Activated T-cell treated with anti-CD3 and anti-CD28 coated beads, Interleukin-2, amount 50 U/mL, for 48 hours (primary cell): Measurements from ENCODE around the gene FAF1.
"Not testable (repeated sequence)": the region's sequence is repeated elsewhere in the genome, so short reads cannot be mapped to it uniquely, and the experiment has no call there.

Experiments used
- DNase-seq, 2 experiments: peaks; one replicate each; pipeline ENCODE4 v3.0.0-alpha.2; 2020

FAF1 gene

DNA sequence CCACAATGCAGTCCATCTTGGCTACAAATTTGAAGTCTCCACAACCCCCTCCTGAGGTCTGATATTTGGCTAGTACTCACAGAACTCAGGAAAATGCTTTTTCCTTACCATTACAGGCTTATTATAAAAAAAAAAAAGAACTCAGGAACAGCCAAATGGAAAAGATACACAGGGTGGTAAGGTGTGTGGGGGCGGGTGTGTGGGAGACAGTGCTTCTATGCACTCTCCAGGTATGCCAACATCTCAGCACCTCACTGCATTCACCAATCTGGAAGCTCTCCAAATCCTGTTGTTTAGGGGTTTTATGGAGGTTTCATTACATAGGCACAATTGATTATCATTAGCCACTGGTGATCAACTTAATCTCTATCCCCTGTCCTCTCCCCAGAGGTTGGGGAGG lies 126.9 kb downstream of the FAF1 start:
- DNase-seq: no peak

DNA sequence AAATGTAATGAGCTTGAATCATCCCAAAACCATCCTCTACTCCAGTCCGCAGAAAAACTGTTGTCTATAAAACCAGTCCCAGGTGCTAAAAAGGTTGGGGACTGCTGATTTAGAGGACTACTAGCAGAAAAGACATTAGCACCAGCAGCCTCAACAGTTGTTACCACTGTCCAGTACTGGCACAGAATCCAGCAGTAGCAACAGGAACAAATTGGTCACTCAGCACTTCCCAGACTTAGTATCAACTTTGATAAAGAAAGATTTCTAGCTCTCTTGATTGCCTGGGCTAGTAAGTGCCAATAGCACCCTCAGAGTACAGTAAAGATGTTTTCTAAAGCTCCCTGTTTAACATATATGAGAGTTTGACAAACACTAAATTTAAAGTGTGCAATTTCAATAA lies 127.9 kb downstream of the FAF1 start:
- DNase-seq: no peak

DNA sequence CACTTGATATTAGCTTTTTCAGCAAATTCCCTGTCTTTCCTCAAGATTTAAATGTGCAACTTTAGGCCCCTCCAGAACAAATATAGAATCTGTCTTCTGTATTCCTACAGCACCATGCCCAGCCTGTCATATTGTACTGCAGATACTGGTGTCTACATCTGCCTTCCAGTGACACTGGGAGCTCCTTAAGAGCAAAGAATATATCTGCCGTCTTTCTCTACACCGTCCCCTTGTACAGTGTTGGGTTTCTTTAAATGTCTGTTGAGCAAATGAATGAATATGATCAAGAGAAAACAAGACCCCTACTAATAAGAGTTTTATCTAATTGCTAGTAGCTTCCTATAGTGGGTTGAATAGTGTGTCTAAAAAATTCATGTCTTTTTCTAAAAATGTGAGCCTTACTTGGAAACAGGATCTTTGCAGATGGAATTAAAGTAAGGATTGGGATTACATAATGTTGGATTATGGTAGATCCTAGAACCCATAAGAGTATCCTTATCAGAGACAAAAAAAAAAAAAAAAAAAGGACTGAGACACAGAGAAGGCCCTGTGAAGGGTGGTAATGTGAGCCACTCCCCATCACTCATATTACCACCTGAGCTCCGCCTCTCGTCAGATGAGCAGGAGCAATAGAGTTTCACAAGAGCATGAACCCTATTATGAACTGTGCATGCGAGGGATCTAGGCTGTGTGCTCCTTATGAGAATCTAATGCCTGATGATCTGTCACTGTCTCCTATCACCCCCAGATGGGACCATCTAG lies 128.6 kb downstream of the FAF1 start:
- no peak for DNase-seq

DNA sequence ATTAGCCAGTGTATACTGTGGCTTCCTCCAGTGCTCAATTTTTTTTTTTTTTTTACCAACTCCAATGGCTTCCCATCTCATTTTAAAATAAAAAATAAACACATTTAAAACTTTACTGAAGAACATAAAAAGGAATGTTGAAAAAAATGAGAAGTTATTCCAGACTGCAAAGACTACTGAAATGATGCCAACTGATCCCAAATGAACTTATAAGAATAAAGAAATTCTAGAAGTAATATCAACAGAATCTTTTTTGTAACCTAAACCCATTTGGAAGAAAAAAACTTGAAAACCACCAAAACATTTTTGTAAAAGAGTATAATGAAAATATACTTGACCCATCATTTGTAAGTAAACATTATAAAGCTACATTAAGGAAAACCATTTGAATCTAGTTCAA lies 129.4 kb downstream of the FAF1 start:
- no peak for DNase-seq

DNA sequence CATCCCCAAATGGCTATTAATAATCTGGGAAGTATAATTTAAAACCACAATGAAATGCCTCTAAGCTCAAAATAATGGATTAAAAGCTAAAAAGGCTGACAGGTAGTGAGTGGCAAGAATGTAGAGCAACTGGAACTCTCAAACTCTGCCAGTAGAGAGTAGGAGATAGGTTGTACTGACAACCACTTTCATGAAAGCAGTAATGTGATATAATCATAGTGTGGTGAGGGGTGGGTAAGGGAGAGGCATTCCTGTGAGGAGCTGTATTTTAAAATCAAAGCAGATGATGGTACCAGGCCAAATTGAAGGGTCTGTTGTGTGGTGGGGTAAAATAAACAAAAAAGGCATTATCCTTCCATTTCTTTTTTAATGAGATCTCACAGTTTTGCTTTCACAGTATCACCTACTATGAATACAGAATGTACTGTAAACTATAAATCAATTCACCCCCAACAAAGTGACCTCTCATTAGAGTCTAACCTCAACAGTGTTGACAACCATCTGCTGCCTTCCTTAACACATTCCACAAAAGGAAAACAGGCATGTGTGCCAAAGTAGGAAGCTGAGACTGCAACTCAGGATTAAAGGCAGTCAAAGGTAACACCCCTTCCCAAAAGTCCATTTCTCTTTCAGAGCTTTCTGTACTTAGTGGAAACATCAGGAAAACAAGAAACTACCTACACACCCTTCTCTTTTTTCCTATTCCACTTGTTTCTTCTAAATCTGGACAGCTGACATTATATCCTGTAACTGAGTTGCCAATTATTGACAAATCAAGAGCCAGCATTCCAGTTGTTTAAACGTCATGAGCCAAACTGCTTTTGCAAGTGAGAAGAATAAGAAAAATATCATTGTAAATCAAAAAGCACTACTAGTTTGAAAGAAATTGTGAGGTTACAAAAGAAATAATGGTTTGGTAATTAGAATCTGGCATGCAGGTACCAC lies 130.8 kb downstream of the FAF1 start:
- no peak for DNase-seq

DNA sequence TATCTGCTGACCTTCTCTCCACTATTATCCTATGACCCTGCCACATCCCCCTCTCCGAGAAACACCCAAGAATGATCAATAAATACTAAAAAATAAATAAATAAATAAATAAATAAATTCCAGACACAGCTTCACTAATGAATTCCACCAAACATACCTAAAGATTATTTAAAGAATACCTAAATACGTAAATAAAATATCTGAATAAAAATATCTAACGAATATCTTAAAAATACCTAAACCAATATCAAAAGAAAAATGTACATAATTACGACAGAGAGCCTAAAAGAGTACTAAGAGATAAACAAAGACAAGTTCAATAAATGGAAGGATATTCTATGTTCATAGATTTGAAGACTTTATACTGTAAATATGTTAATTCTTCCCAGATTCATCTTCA lies 132.5 kb downstream of the FAF1 start:
- DNase-seq: no peak

DNA sequence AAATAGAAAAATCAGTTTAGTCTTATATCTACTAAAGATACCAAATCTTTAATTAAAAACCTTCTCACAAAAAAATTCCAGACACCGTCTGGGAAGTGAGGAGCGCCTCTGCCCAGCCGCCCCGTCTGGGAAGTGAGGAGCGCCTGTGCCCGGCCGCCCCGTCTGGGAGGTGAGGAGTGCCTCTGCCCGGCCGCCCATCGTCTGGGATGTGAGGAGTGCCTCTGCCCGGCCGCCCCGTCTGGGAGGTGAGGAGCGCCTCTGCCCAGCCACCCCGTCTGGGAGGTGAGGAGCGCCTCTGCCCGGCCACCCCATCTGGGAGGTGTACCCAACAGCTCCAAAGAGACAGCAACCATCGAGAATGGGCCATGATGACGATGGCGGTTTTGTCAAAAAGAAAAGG lies 133.3 kb downstream of the FAF1 start:
- not testable (repeated sequence) for DNase-seq

DNA sequence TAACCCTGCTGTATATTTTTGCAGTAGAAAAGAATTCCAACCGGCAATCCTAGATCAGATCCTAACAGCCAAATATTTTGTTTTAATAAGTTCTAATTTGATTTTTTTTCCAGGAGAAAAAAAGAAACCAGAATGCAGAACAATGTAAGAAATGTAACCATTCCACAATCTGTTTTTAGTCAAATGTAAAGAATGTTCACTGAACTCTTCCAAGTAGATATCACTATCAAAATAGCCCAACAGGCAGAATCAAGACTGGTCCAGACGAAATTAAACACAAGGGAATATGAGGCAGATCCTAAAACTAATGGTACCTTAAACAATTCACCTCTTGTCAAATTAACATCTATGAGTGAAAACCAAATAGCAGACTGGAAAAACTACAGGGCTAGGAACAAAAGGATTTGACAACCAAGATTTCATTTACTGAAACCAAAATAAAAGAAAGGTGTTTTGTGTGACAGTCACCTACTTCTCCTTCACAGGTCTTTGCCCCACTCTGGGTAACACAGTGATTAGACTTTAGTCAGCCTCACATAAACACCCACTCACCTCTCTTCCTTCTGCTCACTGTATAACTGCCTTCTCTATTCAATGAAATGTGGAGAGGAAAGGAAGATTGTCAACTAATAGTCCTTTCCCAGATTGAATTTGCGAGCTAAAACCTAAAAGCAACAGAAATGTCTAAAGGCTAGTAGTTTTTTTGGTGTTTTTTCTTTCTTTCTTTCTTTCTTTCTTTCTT lies 137.9 kb downstream of the FAF1 start:
- no peak for DNase-seq

DNA sequence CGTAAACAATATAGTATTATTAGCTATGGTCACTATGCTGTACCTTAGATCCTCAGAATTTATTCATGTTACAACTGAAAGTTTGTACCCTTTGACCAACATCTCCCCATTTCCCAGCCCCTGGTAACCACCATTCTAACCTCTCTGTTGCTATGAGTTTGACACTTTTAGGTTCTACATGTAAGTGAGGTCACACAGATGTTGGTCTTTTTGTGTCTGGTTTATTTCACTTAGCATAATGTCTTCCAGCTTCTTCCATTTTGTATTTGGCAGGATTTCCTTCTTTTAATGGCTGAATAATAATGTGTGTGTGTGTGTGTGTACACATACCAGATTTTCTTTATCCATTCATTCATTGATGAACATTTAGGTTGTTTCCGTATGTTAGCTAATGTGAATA lies 139.5 kb downstream of the FAF1 start:
- DNase-seq: no peak

DNA sequence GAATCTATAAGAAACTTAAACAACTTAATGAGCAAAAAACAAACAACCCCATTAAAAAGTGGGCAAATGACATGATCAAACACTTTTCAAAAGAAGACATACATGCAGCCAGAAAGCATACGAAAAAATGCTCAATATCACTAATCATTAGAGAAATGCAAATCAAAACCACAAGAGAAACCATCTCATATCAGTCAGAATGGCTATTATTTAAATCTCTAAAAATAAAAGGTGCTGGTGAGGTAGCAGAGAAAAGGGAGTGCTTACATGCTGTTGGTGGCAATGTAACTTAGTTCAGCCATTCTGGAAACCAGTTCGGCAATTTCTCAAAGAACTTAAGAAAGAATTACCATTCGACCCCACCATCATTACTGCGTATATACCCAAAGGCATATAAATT lies 147.7 kb downstream of the FAF1 start:
- no peak for DNase-seq

DNA sequence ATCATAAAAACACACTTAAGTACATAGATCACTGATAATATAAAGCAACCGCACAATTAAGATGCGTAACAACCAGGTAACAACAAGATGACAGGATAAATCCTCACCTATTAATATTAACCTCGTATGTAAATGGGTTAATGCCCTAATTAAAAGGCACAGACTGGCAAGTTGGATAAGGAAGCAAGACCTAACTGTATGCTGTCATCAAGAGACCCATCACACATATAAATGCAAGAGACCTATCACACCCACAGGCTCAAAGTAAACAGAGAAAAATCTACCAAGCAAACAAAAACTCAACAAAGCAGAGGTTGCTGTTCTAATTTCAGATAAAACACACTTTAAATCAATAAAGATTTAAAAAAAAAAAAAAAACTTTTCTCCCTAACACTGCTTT lies 151.8 kb downstream of the FAF1 start:
- no peak for DNase-seq

DNA sequence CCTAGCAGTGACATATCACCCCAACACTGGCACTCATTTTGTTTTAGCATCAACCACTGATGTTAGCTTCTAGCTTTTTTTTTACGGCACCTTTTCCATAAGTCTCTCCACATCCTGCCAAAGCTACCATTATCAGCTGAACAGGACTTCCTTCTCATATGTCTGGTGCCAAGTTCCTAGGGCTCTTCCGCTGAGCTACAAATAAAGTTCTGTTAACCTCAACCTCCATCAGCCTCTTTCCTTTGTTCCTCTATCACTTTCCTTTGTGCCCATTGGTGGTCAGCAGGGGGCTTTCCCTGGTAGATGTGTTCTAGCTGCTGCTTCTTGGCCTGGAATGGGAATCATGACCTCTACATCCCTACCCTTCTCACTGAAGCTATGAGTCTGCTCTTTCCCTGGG lies 163.8 kb downstream of the FAF1 start:
- no peak for DNase-seq

DNA sequence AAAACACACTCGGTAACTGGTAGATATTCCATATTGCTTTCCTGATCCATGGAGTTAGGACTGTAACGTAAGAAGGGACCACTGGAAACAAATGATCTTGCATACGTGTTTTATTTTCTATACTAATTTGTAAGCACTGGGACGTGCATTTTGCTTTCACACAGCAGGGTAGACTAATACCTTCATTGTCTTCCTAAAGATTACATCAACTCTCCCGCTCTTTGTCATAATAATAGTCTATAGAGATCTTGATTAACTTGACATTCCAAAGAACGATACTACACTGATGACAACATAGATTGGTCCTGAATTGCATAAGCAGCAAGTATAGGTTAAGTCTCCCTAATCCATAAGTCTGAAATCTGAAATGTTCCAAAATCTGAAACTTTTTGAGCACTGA lies 166.5 kb downstream of the FAF1 start:
- DNase-seq: no peak

DNA sequence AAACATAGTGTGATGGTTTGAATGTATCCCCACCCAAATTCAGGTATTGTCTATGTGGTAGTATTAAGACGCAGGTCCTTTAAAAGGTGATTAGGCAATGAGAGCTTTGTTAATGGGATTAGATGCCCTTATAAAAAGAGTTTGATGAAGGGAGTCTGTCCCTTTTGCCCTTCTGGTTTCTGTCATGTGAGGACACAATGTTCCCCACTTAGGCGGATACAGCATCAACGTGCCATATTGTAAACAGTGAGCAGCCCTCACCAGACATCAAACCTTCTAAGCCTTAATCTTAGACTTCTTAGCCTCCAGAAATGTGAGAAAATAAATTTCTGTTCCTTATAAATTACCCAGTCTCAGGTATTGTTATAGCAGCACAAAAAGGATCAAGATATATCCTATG lies 172.8 kb downstream of the FAF1 start:
- no peak for DNase-seq

DNA sequence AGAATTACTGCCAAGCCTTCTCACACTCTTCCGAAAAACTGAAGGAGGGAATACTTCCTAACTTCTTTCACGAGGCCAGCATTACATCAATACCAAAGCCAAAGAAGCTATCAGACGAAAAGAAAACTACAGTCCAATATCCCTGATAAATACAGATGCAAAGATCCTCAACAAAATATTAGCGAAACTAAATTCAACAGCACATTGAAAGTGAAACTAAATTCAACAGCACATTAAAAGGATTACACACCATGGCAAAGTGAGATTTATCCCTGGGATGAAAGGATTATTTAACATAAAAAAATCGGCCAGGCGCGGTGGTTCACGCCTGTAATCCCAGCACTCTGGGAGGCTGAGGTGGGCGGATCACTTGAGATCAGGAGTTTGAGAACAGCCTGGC lies 176.8 kb downstream of the FAF1 start:
- no peak for DNase-seq

DNA sequence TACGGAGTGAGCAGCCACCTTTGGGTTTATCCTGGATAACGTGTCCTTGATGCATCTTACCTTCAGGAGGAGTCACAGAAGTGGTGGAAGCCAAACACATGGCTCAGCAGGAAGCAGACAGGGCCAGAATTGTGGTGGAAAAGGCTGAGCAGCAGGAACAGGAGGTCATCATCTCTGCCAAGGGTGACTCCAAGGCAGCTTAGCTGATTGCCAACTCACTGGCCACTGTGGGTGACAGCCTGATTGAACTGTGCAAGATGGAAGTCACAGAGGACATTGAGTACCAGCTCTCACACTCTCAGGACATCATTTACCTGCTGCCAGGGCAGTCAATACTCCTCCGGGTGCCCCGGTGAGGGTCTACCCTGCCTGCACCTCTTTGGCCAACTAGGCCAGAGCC lies 179.3 kb downstream of the FAF1 start:
- no peak for DNase-seq

DNA sequence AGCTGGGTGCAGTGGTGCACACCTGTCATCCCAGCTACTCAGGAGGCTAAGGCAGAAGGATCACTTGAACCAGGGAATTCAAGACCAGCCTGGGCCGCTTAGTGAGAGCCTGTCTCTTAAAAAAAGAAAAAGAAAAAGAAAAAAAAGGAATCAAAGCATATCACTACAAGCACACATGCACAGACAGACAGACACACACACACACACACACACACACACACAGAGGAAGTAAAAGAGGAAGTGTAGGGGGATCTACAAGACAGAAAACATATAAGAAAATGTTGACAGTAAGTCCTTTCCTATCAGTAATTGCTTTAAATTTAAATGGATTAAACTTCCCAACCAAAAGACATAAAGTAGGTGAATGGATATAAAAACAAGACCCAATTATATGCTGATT lies 180.3 kb downstream of the FAF1 start:
- no peak for DNase-seq

DNA sequence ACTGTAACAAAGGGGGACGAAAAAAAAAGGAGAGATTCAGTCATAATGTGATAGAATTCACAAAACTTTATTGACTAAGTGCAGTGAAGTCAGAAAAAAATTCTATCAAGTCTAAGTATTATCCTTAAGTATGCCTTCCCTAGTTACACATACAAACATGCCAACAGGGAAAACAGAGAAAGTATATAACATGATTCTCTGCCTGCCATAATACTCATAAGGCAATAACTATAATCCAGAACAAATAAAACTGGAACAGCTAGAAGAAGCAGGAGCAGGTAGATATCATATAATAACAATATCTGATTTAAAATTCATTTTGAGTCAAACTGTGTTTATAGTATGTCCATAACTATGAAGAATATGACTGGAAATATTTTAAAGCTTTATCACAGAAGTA lies 184.3 kb downstream of the FAF1 start:
- no peak for DNase-seq

DNA sequence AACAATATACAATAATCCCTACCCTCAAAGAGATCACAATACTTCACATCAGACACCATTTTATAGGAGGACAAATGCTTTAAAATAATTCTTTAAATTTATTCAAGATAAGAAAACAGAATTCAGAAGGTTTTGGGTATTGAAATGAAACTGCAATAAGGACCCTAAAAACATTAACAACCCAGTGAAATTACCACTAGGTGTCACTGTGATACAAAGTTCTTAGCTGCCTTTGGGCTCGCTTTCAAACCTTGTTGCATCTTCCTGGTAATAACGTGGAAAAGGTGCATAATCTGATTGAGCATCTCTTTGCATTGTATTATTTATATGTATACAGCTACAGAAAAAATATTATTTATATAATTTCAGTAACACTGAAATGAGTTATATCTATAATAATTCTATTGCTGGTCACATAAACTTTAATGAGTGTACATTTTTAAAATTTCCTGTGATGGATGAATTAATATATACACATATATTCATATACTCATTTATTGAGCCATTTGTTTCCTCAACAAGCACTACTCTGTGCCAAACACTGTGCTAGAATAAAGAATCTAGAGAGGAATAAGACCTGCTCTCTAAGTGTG lies 185.2 kb downstream of the FAF1 start:
- DNase-seq: no peak

DNA sequence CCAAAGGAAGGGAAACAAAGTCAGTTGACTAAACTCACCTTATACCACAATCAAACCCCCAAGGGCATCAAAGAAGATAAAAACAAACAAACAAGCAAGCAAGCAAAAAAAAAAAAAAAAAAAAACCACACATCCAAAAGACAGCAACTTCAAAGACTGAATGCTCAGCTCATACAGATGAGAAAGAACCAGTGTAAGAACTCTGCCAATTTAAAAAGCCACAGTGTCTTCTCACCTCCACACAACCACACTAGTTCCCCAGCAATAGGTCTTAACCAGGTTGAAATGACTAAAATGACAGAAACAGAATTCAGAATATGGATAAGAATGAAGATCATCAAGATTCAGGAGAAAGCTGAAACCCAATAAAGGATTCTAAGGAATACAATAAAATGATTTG lies 193.4 kb downstream of the FAF1 start:
- no peak for DNase-seq

DNA sequence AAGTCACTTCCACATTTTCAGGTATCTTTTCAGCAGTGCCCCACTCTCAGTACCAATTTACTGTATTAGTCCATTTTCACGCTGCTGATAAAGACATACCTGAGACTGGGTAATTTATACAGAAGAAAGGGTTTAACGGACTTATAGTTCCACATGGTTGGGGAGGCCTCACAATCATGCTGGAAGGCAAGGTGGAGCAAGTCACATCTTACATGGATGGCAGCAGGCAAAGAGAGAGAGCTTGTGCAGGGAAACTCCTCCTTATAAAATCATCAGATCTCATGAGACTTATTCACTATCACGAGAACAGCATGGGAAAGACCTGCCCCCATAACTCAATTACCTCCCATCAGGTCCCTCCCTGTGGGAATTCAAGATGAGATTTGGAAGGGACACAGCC lies 203.5 kb downstream of the FAF1 start:
- DNase-seq: not testable (repeated sequence)

DNA sequence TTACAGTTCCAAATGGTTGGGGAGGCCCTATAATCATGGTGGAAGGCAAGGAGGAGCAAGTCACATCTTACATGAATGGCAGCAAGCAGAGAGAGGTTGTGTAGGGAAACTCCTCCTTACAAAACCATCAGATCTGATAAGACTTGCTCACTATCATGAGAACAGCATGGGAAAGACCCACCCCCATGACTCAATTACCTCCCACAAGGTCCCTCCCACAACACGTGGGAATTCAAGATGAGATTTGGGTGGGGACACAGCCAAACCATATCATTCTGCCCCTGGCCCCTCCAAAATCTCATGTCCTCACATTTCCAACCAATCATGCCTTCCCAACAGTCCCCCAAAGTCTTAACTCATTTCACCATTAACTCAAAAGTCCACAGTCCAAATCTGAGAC lies 205.3 kb downstream of the FAF1 start:
- not testable (repeated sequence) for DNase-seq

DNA sequence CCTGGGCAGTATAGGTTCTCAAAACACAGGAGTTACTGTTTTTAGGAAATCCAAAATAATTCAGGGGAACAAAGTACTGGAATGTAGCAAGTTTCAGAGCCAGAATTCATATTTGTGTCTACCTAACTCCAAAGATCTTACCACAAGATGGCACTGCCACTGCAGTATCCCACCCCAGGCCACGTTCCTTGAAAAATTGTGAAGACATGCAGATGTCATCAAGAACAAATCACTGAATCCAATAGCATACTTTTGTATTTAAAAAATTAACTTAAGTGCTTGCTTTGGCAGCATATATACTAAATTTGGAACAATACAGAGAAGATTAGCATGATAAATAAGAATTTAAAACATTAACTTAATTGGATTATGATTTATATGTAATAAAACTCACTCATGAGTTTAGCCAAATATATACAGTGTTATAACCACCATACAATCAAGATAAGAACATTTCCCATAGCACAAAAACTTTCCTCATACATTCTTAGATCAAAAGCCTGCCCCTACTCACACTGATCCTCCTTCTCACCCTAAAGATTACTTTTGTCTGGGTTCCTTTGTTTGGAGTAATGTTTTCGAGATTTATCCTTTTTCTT lies 209.9 kb downstream of the FAF1 start:
- no peak for DNase-seq
